Stimulated activated naive CD8-positive, alpha-beta T cell treated with anti-CD3 and anti-CD28 coated beads, Interleukin-15, amount 100 ng/mL, for 72 hours (primary cell): ENCODE results near the gene UBB.

Source experiments
- ATAC-seq: fragments of 150-1000 bp; cut with Tn5 transposase; 2 replicates; pipeline ENCODE4 v1.10.0; 2021; ENCODE audit warnings: mild to moderate bottlenecking, moderate library complexity
- DNase-seq, 2 donors: peaks; one replicate each; pipeline ENCODE4 v3.0.0; 2021 to 2022
- H3K27ac Mint-ChIP-seq, 2 donors: one replicate each; pipeline ENCODE4 v1.8.0; 2022; ENCODE audit warnings: mild to moderate bottlenecking in 2 of 2, mixed read lengths in 2 of 2, moderate library complexity in 2 of 2
- H3K27me3 Mint-ChIP-seq: one replicate; pipeline ENCODE4 v1.8.0; 2022; ENCODE audit warnings: mixed read lengths
- H3K4me1 Mint-ChIP-seq: one replicate; pipeline ENCODE4 v1.8.0; 2022; ENCODE audit warnings: mild to moderate bottlenecking, mixed read lengths
- H3K4me3 Mint-ChIP-seq, 2 donors: one replicate each; pipeline ENCODE4 v1.8.0; 2022; ENCODE audit warnings: mild to moderate bottlenecking in 2 of 2, mixed read lengths in 2 of 2, moderate library complexity in 1 of 2
- H3K9me3 Mint-ChIP-seq, 2 donors: one replicate each; pipeline ENCODE4 v1.8.0; 2022; ENCODE audit warnings: mixed read lengths in 2 of 2

Gene UBB

GRCh38 chr17:16380640-16381495, at the start of gene UBB:
UBB (plus strand) TSS chr17:16381091; CDS start chr17:16381908, 817 bp downstream.
- Mint-ChIP-seq H3K27me3 (no peaks in the 10 kb centered on the region), H3K4me3 (peak within 1 kb of the TSS; percentile 93 to 94), H3K27ac (peak within 1 kb of the TSS; percentile 99 to 100), H3K9me3 (no peaks in the 10 kb centered on the region), H3K4me1 (peaks cover 37% of the 10 kb centered on the region)
- DNase-seq = peak; percentile 90 to 97
- ATAC-seq = peak; percentile 97

GRCh38 chr17:16338391-16338790, 42.5 kb upstream of the UBB start:
- Mint-ChIP-seq H3K27me3 (no peaks in the 10 kb centered on the region), H3K27ac (no peak overlapping the region), H3K4me1 (no peaks in the 10 kb centered on the region), H3K4me3 (no peak overlapping the region), H3K9me3 (no peaks in the 10 kb centered on the region)
- DNase-seq (no peak), ATAC-seq (no peak)

DNA sequence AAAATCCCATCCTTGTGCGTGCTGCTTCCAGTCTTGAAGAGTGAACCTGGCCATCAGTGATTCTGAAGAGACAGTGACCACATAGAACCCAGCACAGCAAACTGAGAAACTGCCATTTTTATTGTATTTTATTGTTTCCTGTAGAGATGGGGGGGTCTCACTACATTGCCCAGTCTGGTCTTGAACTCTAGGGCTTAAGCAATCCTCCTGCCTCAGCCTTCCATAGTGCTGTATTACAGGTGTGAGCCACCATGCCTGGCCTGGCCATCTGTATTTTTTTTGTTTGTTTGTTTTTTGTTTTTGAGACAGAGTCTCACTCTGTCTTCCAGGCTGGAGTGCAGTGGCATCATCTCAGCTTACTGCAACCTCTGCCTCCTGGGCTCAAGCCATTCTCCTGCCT, 41.5 kb upstream of the UBB start:
- Mint-ChIP-seq H3K4me1 (no peaks in the 10 kb centered on the region), H3K27me3 (no peaks in the 10 kb centered on the region), H3K9me3 (no peaks in the 10 kb centered on the region), H3K27ac (no peak overlapping the region), H3K4me3 (no peak overlapping the region)
- ATAC-seq (no peak), DNase-seq (no peak)

- no peak overlapping the region for H3K4me3 Mint-ChIP-seq
- DNase-seq (no peak), ATAC-seq (no peak)
- no peaks in the 10 kb centered on the region for H3K4me1 Mint-ChIP-seq
- no peaks in the 10 kb centered on the region for H3K9me3 Mint-ChIP-seq
- no peaks in the 10 kb centered on the region for H3K27me3 Mint-ChIP-seq
- peak overlapping the region in 1 of 2 donors; percentile 42 for H3K27ac Mint-ChIP-seq
These were observed 40.9 kb upstream of the UBB start for GRCh38 chr17:16339959-16340358.

GRCh38 chr17:16342979-16343378, 37.9 kb upstream of the UBB start:
- Mint-ChIP-seq H3K27ac (no peak overlapping the region), H3K9me3 (no peaks in the 10 kb centered on the region), H3K4me3 (no peak overlapping the region), H3K27me3 (no peaks in the 10 kb centered on the region), H3K4me1 (no peaks in the 10 kb centered on the region)
- no peak for DNase-seq
- no peak for ATAC-seq

DNA sequence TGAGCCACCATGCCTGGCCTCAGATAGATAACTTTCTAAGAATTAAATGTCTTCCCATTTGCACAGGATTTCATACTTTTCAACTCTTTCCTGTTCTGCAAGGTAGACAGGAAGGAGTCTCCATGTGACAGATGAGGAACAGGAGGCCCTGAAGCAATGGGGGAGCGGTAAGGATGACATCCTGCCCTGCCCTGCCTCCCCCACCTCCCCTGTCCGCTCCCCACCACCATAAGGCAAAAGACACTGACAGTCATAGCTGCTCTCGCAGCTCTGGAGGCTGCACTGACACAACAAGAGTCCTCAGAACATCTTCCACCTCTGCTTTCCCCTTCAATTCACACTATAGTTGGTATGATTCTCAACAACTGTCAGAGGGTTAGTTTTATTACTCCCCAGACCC, 37.3 kb upstream of the UBB start:
- DNase-seq (no peak), ATAC-seq (no peak)
- H3K9me3 Mint-ChIP-seq = no peaks in the 10 kb centered on the region
- no peaks in the 10 kb centered on the region for H3K27me3 Mint-ChIP-seq
- peak overlapping the region in 1 of 2 donors; percentile 75 for H3K27ac Mint-ChIP-seq
- H3K4me3 Mint-ChIP-seq = no peak overlapping the region
- no peaks in the 10 kb centered on the region for H3K4me1 Mint-ChIP-seq

- ATAC-seq = no peak
- Mint-ChIP-seq H3K27me3 (no peaks in the 10 kb centered on the region), H3K9me3 (no peaks in the 10 kb centered on the region), H3K4me3 (no peak overlapping the region), H3K4me1 (peaks cover 14% of the 10 kb centered on the region), H3K27ac (peak overlapping the region in 1 of 2 donors; percentile 34)
- DNase-seq = no peak
These were observed 35.3 kb upstream of the UBB start for GRCh38 chr17:16345565-16345964.

DNA sequence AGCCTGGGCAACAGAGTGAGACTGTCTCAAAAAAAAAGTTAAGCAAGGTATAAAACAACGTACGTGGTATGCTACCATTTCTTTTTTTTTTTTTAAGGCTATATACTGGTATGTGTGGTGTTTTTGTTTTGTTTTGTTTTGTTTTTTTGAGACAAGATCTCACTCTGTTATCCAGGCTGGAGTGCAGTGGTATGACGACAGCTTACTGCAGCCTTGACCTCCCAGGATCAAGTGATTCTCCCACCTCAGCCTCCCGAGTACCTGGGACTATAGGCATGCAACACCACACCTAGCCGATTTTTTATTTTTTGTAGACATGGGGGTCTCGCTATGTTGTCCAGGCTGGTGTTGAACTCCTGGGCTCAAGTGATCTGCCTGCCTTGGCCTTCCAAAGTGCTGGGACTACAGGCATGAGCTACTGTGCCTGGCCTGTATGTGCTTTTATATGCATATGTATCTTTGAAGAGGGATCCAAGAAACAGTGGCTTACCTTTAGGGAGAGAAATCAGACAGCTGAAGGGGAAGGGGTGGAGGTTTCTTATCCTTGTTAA, 34.1 kb upstream of the UBB start:
- Mint-ChIP-seq H3K27me3 (no peaks in the 10 kb centered on the region), H3K27ac (no peak overlapping the region), H3K4me3 (no peak overlapping the region), H3K9me3 (no peaks in the 10 kb centered on the region), H3K4me1 (peaks cover 26% of the 10 kb centered on the region)
- no peak for ATAC-seq
- no peak for DNase-seq

DNA sequence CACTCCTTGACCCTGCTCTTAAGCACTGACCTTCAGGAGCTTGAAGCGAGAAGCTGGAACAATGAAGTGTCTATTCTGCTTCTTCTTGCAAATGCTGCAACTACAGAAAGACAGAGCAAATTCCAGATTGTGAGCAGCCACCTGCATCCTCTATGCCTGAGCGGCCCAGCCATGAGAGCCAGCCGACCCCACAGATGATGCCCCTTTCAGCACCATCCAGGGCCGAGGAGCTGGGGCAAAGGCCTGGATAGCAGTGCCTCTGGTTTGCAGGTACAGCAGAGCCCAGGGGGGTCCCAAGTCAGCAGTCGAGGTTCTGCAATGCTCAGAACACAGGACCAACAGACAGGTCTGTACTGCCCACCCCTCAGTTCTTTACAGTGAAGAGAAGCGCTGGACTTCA, 32.3 kb upstream of the UBB start:
- H3K4me3 Mint-ChIP-seq = no peak overlapping the region
- peaks cover 33% of the 10 kb centered on the region for H3K4me1 Mint-ChIP-seq
- DNase-seq = no peak
- H3K27ac Mint-ChIP-seq = peak overlapping the region in 1 of 2 donors; percentile 37
- ATAC-seq = no peak
- no peaks in the 10 kb centered on the region for H3K27me3 Mint-ChIP-seq
- H3K9me3 Mint-ChIP-seq = no peaks in the 10 kb centered on the region

GRCh38 chr17:16349431-16349830, 31.5 kb upstream of the UBB start:
- Mint-ChIP-seq H3K27ac (peak overlapping the region in 1 of 2 donors; percentile 54), H3K9me3 (no peaks in the 10 kb centered on the region), H3K27me3 (no peaks in the 10 kb centered on the region), H3K4me3 (no peak overlapping the region), H3K4me1 (peaks cover 38% of the 10 kb centered on the region)
- ATAC-seq (no peak), DNase-seq (no peak)

- peak overlapping the region; percentile 92 to 97 for H3K4me3 Mint-ChIP-seq
- H3K27ac Mint-ChIP-seq = peak overlapping the region; percentile 80 to 93
- peaks cover 41% of the 10 kb centered on the region for H3K4me1 Mint-ChIP-seq
- no peak for DNase-seq
- H3K27me3 Mint-ChIP-seq = no peaks in the 10 kb centered on the region
- H3K9me3 Mint-ChIP-seq = no peaks in the 10 kb centered on the region
- no peak for ATAC-seq
These were observed 29.1 kb upstream of the UBB start for GRCh38 chr17:16351831-16352230.

DNA sequence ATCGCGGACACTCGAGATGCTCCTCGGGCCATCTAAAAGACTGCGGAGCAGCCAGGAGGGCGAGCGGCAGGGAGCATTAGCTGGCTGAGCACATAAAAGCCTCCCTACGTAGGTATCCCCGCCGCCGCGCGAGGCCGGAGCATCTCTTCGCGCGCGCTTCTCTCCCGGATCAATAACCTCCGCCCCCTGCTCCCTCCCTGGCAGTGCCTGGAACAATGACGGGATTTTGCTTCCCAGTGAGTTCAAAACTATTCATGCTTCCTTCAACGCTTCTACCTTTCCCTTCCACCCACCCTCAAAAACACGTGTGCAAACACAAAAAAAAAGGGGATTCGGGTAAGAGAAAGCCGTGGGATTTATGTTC, 28.6 kb upstream of the UBB start:
- peak overlapping the region; percentile 92 to 97 for H3K4me3 Mint-ChIP-seq
- DNase-seq (peak; percentile 28 to 49), ATAC-seq (peak; percentile 38)
- peak overlapping the region; percentile 83 to 93 for H3K27ac Mint-ChIP-seq
- H3K9me3 Mint-ChIP-seq = no peaks in the 10 kb centered on the region
- H3K4me1 Mint-ChIP-seq = peaks cover 44% of the 10 kb centered on the region
- no peaks in the 10 kb centered on the region for H3K27me3 Mint-ChIP-seq

- H3K9me3 Mint-ChIP-seq = no peaks in the 10 kb centered on the region
- DNase-seq (peak; percentile 53 to 67), ATAC-seq (peak; percentile 77)
- H3K4me1 Mint-ChIP-seq = peaks cover 44% of the 10 kb centered on the region
- H3K27ac Mint-ChIP-seq = peak overlapping the region; percentile 83 to 93
- H3K27me3 Mint-ChIP-seq = no peaks in the 10 kb centered on the region
- H3K4me3 Mint-ChIP-seq = peak overlapping the region; percentile 92 to 97
These were observed 28.1 kb upstream of the UBB start for GRCh38 chr17:16352667-16353316.

DNA sequence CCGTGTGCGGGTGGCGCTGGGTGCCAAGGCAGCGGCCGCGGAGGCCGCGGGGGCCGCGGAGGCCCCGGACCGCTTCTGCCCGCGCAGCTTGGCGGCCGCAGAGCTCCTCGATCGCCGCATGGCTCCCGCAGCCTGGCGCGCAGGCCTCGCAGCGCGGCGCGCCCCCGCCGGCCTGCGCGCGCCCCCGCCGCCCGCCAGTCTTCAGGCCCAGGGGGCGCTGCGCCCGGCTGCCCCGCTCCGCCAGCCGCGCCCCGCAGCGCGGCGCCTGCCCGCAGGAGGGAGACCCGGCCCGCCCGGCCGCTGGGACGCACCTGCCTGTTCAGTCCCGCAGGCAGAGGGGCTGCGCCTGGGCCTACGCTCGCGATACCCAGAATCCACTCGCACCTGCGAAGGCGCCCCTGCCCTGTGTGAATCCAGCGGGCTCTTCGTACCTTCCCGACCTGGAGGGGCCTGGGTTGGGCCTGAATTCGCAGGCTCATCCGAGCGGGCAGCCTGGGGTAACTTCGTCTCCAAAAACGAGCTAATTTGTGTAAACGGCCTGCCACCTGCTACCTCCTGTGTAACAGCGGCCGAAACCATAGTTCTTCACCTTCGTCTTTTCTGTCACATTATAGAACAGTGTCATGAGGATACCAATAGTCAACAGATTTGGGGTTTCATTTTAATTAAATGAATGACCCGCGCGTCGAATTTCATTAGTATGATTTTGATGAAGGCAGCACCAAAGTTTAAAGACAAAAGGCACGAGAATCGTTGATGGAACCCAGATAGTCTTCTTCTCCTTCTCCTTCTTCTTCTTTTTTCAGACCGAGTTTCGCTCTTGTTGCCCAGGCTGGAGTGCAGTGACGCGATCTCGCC, 27.3 kb upstream of the UBB start, which contains the start of gene CENPV:
Gene CENPV (minus strand): TSS at position 153 of the 858 bp plus-strand sequence. CDS start 33 bp downstream, at position 120.
- H3K27ac Mint-ChIP-seq = peak within 1 kb of the TSS; percentile 83 to 93
- ATAC-seq (peak; percentile 87), DNase-seq (peak; percentile 74 to 77)
- peak within 1 kb of the TSS; percentile 92 to 97 for H3K4me3 Mint-ChIP-seq
- peaks cover 44% of the 10 kb centered on the region for H3K4me1 Mint-ChIP-seq
- no peaks in the 10 kb centered on the region for H3K9me3 Mint-ChIP-seq
- no peaks in the 10 kb centered on the region for H3K27me3 Mint-ChIP-seq

DNA sequence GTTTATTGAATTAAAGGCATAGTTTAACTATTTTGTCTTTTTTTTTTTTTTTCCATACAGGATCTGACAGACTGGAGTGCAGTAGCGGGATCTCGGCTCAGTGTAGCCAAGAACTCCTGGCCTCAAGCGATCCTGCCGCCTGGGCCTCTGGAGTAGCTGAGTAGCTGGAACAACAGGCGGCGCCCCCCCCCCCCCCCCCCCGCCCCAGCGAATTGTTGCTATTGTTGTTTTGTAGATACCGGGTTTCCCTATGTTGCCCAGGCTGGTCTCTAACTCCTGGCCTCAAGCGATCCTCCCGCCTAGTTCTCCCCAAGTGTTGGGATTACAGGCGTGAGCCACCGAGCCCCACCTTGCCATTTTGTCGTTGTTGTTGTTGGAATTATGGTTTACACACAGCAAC, 26.3 kb upstream of the UBB start:
- ATAC-seq (no peak), DNase-seq (no peak)
- Mint-ChIP-seq H3K27me3 (no peaks in the 10 kb centered on the region), H3K4me3 (peak overlapping the region; percentile 49 to 87), H3K27ac (no peak overlapping the region), H3K4me1 (peaks cover 37% of the 10 kb centered on the region), H3K9me3 (no peaks in the 10 kb centered on the region)
